Mesothelial cell of epicardium (in vitro differentiated cells): ENCODE data around the gene HSPB3. TPM values are rescaled to one million over a fixed set of nuclear protein-coding genes. Genes with fewer than 3 reads are reported as not detected.
"Not testable (repeated sequence)": the region's sequence is repeated elsewhere in the genome, so short reads cannot be mapped to it uniquely, and the experiment has no call there.

Experiments used
- DNase-seq, 2 experiments: peaks; one replicate each; pipeline ENCODE4 v3.0.0; 2021; ENCODE audit warnings: low spot score in 2 of 2; ENCODE audit not compliant: unreplicated experiment in 2 of 2
- H3K27ac Mint-ChIP-seq: 2 replicates; pipeline ENCODE4 v1.8.0; 2021; ENCODE audit warnings: mixed read lengths
- H3K27me3 Mint-ChIP-seq: 2 replicates; pipeline ENCODE4 v1.8.0; 2021; ENCODE audit warnings: low read depth, mixed read lengths
- H3K36me3 Mint-ChIP-seq: 2 replicates; pipeline ENCODE4 v1.8.0; 2021; ENCODE audit warnings: mixed read lengths
- H3K4me1 Mint-ChIP-seq: 2 replicates; pipeline ENCODE4 v1.8.0; 2021; ENCODE audit warnings: mixed read lengths
- H3K4me3 Mint-ChIP-seq: 2 replicates; pipeline ENCODE4 v1.8.0; 2021; ENCODE audit warnings: mild to moderate bottlenecking, moderate library complexity, mixed read lengths
- H3K9me3 Mint-ChIP-seq: 2 replicates; pipeline ENCODE4 v1.8.0; 2021; ENCODE audit warnings: mixed read lengths
- CTCF ChIP-seq: fragments of 200-600 bp; sonication (generic); IDR thresholded peaks from one replicate; pipeline ENCODE4 v1.5.0; 2021; ENCODE audit warnings: antibody characterized with exemption; ENCODE audit not compliant: unreplicated experiment
- total RNA-seq: library from RNA; stranded (reverse); gene quantifications from 3 replicates; pipeline ENCODE4 v1.2.1, GENCODE V29; 2021

Gene HSPB3
- total RNA-seq, 1 donor from 2014 or later: not detected

- not testable (repeated sequence) for H3K9me3 Mint-ChIP-seq, H3K36me3 Mint-ChIP-seq, H3K27me3 Mint-ChIP-seq, DNase-seq, H3K4me3 Mint-ChIP-seq, H3K27ac Mint-ChIP-seq, H3K4me1 Mint-ChIP-seq
- peak; percentile 85 for TF ChIP-seq CTCF
Measured at GRCh38 chr5:54419573-54420423, 35.7 kb upstream of the HSPB3 start.

- H3K4me1 Mint-ChIP-seq, H3K27ac Mint-ChIP-seq: not testable (repeated sequence)
Measured at GRCh38 chr5:54420511-54420910, 35.0 kb upstream of the HSPB3 start.

GRCh38 chr5:54421976-54422375 is 33.5 kb upstream of the HSPB3 start:
- no peaks in the 10 kb centered on the region for H3K36me3 Mint-ChIP-seq
- TF ChIP-seq CTCF: no peak

More at GRCh38 chr5:54420511-54420910, 35.0 kb upstream of the HSPB3 start:
- not testable (repeated sequence) for DNase-seq, H3K9me3 Mint-ChIP-seq, H3K4me3 Mint-ChIP-seq, H3K36me3 Mint-ChIP-seq, H3K27me3 Mint-ChIP-seq

GRCh38 chr5:54425258-54425657 is 30.2 kb upstream of the HSPB3 start:
- H3K4me3 Mint-ChIP-seq: no peak overlapping the region
- no peak for DNase-seq
- H3K4me1 Mint-ChIP-seq: no peaks in the 10 kb centered on the region
- TF ChIP-seq CTCF: no peak
- no peaks in the 10 kb centered on the region for H3K27me3 Mint-ChIP-seq
- H3K36me3 Mint-ChIP-seq: no peaks in the 10 kb centered on the region
- H3K9me3 Mint-ChIP-seq: no peaks in the 10 kb centered on the region
- no peak overlapping the region for H3K27ac Mint-ChIP-seq

More at GRCh38 chr5:54421976-54422375, 33.5 kb upstream of the HSPB3 start:
- Mint-ChIP-seq H3K4me1 (no peaks in the 10 kb centered on the region), H3K9me3 (no peaks in the 10 kb centered on the region), H3K27me3 (no peaks in the 10 kb centered on the region), H3K27ac (no peak overlapping the region), H3K4me3 (no peak overlapping the region)
- no peak for DNase-seq

- Mint-ChIP-seq H3K4me3 (no peak overlapping the region), H3K9me3 (no peaks in the 10 kb centered on the region), H3K27ac (no peak overlapping the region), H3K4me1 (no peaks in the 10 kb centered on the region), H3K27me3 (no peaks in the 10 kb centered on the region), H3K36me3 (no peaks in the 10 kb centered on the region)
- no peak for DNase-seq
- TF ChIP-seq CTCF: no peak
Measured at GRCh38 chr5:54426209-54426608, 29.3 kb upstream of the HSPB3 start.

GRCh38 chr5:54434650-54435049 is 20.8 kb upstream of the HSPB3 start:
- not testable (repeated sequence) for H3K4me1 Mint-ChIP-seq, H3K27ac Mint-ChIP-seq, H3K36me3 Mint-ChIP-seq, H3K27me3 Mint-ChIP-seq, H3K9me3 Mint-ChIP-seq, DNase-seq, H3K4me3 Mint-ChIP-seq
